ENCODE measurements around the gene VSX1.

Gene VSX1

GRCh38 chr20:25059866-25060465 is 22.0 kb downstream of the VSX1 start:
- no peak overlapping the region for H3K27ac ChIP-seq
- TF ChIP-seq, protein P1, sequence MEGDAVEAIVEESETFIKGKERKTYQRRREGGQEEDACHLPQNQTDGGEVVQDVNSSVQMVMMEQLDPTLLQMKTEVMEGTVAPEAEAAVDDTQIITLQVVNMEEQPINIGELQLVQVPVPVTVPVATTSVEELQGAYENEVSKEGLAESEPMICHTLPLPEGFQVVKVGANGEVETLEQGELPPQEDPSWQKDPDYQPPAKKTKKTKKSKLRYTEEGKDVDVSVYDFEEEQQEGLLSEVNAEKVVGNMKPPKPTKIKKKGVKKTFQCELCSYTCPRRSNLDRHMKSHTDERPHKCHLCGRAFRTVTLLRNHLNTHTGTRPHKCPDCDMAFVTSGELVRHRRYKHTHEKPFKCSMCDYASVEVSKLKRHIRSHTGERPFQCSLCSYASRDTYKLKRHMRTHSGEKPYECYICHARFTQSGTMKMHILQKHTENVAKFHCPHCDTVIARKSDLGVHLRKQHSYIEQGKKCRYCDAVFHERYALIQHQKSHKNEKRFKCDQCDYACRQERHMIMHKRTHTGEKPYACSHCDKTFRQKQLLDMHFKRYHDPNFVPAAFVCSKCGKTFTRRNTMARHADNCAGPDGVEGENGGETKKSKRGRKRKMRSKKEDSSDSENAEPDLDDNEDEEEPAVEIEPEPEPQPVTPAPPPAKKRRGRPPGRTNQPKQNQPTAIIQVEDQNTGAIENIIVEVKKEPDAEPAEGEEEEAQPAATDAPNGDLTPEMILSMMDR (IDR thresholded peaks at IDR 0.05): no peak
- no peak overlapping the region for H3K4me2 ChIP-seq (ENCODE audit: low read length)

DNA sequence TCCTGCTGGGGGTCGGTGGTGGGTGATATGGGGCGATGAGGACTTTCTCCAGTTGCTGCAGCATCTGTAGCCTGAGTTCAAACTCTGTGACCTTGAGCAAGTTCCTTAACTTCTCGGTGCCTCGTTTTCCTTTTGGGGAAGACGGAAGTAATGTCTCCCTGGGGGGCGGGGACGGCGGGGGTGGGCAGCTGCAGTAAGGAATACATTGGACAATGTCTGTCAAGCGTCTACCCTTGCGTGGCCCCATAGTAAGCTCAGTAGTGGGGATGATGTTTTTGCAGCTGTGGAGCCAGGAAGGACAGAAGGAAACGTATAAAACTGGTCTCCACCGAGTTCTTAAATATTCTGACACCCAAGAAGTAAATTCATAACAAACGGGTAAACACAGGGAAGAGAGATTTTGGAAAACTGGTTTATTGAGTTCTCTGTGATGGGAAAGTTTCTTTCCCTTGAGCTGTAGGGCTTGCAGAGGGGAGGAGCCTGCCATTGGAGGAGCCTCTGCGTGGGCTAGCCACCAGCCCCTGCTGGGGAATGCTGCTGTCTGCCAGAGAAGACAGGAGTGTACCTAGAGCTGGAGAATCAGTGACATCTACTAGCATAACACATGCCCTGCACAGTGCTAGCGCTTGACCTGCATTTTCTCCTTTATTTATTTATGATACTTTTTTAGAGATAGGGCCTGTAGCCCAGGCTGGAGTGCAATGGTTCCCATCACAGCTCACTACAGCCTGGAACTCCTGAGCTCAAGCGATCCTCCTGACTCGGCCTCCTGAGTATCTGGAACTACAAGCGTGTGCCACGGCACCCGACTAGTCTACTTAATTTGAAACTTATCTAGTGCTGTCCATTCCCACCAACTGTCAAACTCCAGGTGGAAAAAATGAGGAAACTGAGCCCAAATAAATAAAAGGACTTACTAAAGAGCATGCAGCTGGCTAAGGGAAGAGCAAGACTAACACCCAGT is 22.8 kb downstream of the VSX1 start:
- Histone ChIP-seq H3K9ac (no peak overlapping the region), H3K27ac (peak overlapping the region; percentile 84), H3K79me2 (peaks cover 25% of the 10 kb centered on the region), H3K4me3 (ENCODE audit: low read depth, low read length) (peak overlapping the region; percentile 80), H3K9me3 (ENCODE audit: control insufficient read depth, low read length) (no peaks in the 10 kb centered on the region), H3K4me2 (ENCODE audit: low read length) (peak overlapping the region; percentile 96), H2AFZ (peak overlapping the region; percentile 83), H3K36me3 (ENCODE audit: control insufficient read depth, insufficient read depth, low read length) (no peaks in the 10 kb centered on the region), H3K4me1 (peaks cover 43% of the 10 kb centered on the region), H3K27me3 (ENCODE audit: control insufficient read depth, insufficient read depth, low read length) (no peaks in the 10 kb centered on the region)
- TF ChIP-seq, protein P1 (IDR thresholded peaks at IDR 0.05): no peak

More at GRCh38 chr20:25059866-25060465, 22.0 kb downstream of the VSX1 start:
- Histone ChIP-seq H3K27me3 (ENCODE audit: control insufficient read depth, insufficient read depth, low read length) (no peaks in the 10 kb centered on the region), H3K79me2 (peaks cover 18% of the 10 kb centered on the region), H3K9ac (no peak overlapping the region), H3K4me3 (ENCODE audit: low read depth, low read length) (no peak overlapping the region), H3K4me1 (peaks cover 44% of the 10 kb centered on the region), H2AFZ (no peak overlapping the region), H3K9me3 (ENCODE audit: control insufficient read depth, low read length) (no peaks in the 10 kb centered on the region), H3K36me3 (ENCODE audit: control insufficient read depth, insufficient read depth, low read length) (no peaks in the 10 kb centered on the region)

DNA sequence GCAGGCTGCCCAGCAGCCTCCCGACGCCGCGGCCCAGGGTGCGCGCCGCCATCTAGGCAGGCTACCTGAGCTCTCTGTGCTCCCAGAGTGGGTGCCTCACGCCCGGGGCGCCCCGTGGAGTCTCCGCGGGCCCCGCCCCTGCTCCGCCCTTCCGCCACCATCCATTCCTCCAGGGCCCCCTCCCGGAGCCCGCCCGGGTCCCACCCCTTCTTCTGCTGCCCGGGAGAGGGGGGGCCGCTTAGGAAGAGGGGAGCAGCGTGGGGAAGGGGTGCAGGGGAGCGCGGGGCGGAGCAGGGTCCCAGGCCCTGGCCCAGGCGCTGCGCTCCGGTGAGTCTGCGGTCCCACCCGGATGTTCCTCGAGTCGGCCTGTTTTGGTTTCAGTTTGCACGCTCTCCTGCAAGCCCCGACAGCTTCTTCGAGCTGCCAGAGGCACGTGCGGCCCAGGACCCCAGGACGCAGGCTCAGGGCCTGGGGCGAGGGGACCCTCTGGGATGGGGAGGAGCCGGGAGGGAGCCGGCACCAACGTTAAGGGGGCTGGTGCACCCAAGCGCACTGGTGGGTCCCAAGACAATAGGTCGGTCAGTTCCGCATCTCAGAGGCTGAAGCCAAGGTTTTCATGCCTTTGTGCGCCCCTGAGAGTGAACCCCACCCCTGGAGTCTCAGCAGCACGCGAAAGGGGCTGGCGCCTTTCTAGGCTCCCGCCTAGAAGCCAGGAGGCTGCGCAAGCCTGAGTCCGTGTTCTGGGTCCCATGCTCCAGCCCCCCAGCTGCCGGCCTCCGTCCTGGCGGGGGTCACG is 23.7 kb downstream of the VSX1 start, which contains the start of gene ACSS1:
TSS of gene ACSS1 (minus strand) at position 89 of the 796 bp plus-strand sequence. CDS start at position 52, 37 bp downstream.
- Histone ChIP-seq H3K4me3 (ENCODE audit: low read depth, low read length) (peak within 1 kb of the TSS; percentile 80), H3K27me3 (ENCODE audit: control insufficient read depth, insufficient read depth, low read length) (no peaks in the 10 kb centered on the region), H3K9me3 (ENCODE audit: control insufficient read depth, low read length) (no peaks in the 10 kb centered on the region), H3K27ac (peak within 1 kb of the TSS; percentile 84), H2AFZ (peak within 1 kb of the TSS; percentile 83), H3K9ac (peak within 1 kb of the TSS; percentile 65), H3K36me3 (ENCODE audit: control insufficient read depth, insufficient read depth, low read length) (no peaks in the 10 kb centered on the region), H3K4me2 (ENCODE audit: low read length) (peak within 1 kb of the TSS; percentile 96), H3K4me1 (peaks cover 42% of the 10 kb centered on the region), H3K79me2 (peaks cover 28% of the 10 kb centered on the region)
- TF ChIP-seq, protein P1 (IDR thresholded peaks at IDR 0.05): no peak

DNA sequence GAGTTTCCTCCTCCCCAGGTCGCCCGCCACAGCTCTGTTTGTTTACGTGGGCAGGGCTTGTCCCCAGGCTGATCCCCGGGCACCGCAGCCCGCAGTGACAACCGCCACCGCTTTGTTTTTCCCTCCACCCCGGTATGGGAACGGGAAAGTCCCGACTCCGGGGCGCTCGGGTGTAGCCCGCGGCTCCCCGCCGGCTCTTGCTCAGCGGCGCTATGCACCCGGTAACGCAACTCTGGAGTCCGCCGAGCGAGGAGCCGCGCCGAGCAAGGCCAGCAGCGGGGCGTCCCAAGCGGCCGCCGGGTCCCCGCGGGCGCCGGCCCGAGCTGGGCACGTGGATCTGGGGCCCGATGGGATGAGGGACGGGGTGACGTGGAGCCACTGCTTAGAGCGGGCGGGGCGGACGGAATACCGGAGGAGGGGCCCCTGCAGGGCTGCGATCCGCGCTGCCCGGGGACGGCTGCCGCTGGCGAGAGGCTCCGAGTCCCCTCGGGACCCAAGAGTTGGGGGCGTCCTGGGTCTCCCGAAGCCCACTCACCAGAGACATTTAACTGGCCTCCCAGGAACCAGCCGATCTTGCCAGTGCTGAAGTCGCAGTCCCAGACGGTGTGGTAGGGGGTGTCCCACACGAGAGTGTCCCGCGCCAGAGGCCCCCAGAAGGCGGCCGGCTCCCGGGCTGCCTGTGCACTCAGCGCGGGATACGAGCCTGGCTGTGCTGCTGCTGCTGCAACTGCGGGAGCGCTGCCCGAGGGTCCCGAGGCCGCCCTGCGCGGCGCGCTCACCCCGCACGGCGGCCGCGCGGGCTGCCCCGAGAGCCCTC is 24.5 kb downstream of the VSX1 start:
- Histone ChIP-seq H3K4me3 (ENCODE audit: low read depth, low read length) (peak overlapping the region; percentile 80), H3K27ac (peak overlapping the region; percentile 84), H3K27me3 (ENCODE audit: control insufficient read depth, insufficient read depth, low read length) (no peaks in the 10 kb centered on the region), H3K4me1 (peaks cover 37% of the 10 kb centered on the region), H3K9me3 (ENCODE audit: control insufficient read depth, low read length) (no peaks in the 10 kb centered on the region), H3K79me2 (peaks cover 33% of the 10 kb centered on the region), H3K4me2 (ENCODE audit: low read length) (peak overlapping the region; percentile 96), H3K36me3 (ENCODE audit: control insufficient read depth, insufficient read depth, low read length) (no peaks in the 10 kb centered on the region), H3K9ac (peak overlapping the region; percentile 65), H2AFZ (peak overlapping the region; percentile 83)
- TF ChIP-seq, protein P1 (IDR thresholded peaks at IDR 0.05): peak; percentile 10

Data from parathyroid adenoma (tissue), 2 donors.